Thoracic aorta (tissue), 2 donors: ENCODE data around the gene SNTG2. TPM values are rescaled to one million over a fixed set of nuclear protein-coding genes. Genes with fewer than 3 reads are reported as not detected.

Source experiments
- ATAC-seq: fragments of 150-250 bp; one replicate; pipeline ENCODE4 v1.8.0; 2017; ENCODE audit warnings: low read depth; ENCODE audit not compliant: insufficient number of reproducible peaks, low FRiP score
- DNase-seq: peaks from one replicate; pipeline ENCODE4 v3.0.0-alpha.2; 2020; ENCODE audit warnings: low spot score
- H3K27ac ChIP-seq, 2 donors: fragments of 200-600 bp; sonication (generic); 1 replicate in 1 of 2; 2 replicates in 1 of 2; pipeline ENCODE4 v1.5.1; 2016; ENCODE audit warnings: mild to moderate bottlenecking in 2 of 2, moderate library complexity in 2 of 2
- H3K27me3 ChIP-seq: fragments of 200-600 bp; sonication (generic); replicated peaks from 2 replicates; pipeline ENCODE4 v1.6.0; 2016; ENCODE audit warnings: mild to moderate bottlenecking; ENCODE audit not compliant: insufficient read depth
- H3K36me3 ChIP-seq: fragments of 200-600 bp; sonication (generic); one replicate; pipeline ENCODE4 v1.5.1; 2016
- H3K4me1 ChIP-seq, 2 donors: fragments of 200-600 bp; sonication (generic); 1 replicate in 1 of 2; 2 replicates in 1 of 2; pipeline versions ENCODE4 v1.5.1 to v1.6.0; 2016; ENCODE audit warnings: low read depth in 2 of 2, mild to moderate bottlenecking in 1 of 2; ENCODE audit not compliant: control insufficient read depth in 1 of 2
- H3K4me3 ChIP-seq: fragments of 200-600 bp; sonication (generic); 2 replicates; pipeline ENCODE4 v1.5.1; 2016; ENCODE audit warnings: mild to moderate bottlenecking
- H3K9me3 ChIP-seq: fragments of 200-600 bp; sonication (generic); 2 replicates; pipeline ENCODE4 v1.5.1; 2016
- total RNA-seq, 2 donors: library from RNA; depleted of rRNA; stranded (reverse); fragments of >200 nt; gene quantifications; one replicate each; pipeline versions ENCODE4 v1.1.0 to v1.2.3, GENCODE V29; 2016
- TF ChIP-seq, protein P1 (sequence below): fragments of 200-600 bp; sonication (generic); IDR thresholded peaks from one replicate; pipeline ENCODE4 v1.5.1; 2019; ENCODE audit warnings: antibody characterized with exemption

Gene SNTG2
- total RNA-seq, 2 donors from 2014 or later, result 8.9 to 18.6 TPM

DNA sequence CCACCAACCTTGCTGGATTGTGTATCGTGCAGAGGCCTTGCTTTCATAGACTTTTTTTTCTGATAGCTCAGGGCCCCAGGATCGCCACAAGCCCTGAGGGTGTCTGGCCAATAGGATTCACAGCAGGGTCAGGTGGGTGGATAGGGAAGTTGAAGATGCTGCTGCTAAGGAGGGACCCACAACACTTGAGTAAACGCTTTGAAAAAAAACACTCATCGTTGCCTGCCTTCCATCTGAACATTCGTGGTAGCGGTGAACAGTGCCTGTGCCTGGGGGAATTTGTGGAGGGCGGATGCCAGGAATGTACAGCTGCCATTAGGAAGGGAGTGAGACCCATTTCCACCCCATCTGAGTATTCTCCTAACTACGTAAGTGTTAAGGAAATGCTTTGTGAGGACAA, 358.0 kb downstream of the SNTG2 start:
- no peaks in the 10 kb centered on the region for H3K4me1 ChIP-seq
- no peak for DNase-seq
- no peak overlapping the region for H3K4me3 ChIP-seq
- no peaks in the 10 kb centered on the region for H3K27me3 ChIP-seq
- TF ChIP-seq, protein P1, sequence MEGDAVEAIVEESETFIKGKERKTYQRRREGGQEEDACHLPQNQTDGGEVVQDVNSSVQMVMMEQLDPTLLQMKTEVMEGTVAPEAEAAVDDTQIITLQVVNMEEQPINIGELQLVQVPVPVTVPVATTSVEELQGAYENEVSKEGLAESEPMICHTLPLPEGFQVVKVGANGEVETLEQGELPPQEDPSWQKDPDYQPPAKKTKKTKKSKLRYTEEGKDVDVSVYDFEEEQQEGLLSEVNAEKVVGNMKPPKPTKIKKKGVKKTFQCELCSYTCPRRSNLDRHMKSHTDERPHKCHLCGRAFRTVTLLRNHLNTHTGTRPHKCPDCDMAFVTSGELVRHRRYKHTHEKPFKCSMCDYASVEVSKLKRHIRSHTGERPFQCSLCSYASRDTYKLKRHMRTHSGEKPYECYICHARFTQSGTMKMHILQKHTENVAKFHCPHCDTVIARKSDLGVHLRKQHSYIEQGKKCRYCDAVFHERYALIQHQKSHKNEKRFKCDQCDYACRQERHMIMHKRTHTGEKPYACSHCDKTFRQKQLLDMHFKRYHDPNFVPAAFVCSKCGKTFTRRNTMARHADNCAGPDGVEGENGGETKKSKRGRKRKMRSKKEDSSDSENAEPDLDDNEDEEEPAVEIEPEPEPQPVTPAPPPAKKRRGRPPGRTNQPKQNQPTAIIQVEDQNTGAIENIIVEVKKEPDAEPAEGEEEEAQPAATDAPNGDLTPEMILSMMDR, result no peak
- H3K36me3 ChIP-seq, result no peaks in the 10 kb centered on the region
- H3K9me3 ChIP-seq, result no peaks in the 10 kb centered on the region
- H3K27ac ChIP-seq, result no peak overlapping the region
- no peak for ATAC-seq

DNA sequence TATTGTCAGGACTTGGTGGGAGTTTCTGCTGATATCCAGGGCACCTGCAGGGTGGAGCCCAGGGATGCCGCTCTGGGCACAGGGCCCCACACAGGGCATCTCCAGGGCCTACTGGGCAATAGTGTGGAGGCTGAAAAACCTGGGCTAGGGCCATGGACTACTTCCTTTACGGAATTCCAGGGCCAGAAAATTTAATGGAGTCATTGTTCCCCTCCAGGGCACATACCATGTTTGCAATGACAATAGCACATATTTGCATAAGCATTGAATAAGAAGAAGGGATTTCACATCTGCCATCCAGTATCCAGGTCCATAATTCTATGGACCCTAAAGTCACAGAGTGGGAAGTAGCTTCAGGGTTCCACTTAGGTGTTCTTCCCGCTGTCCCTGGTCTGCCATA, 358.9 kb downstream of the SNTG2 start:
- DNase-seq, result no peak
- no peak for ATAC-seq
- Histone ChIP-seq H3K36me3 (no peaks in the 10 kb centered on the region), H3K9me3 (no peaks in the 10 kb centered on the region), H3K27ac (no peak overlapping the region), H3K4me3 (no peak overlapping the region), H3K27me3 (no peaks in the 10 kb centered on the region), H3K4me1 (no peaks in the 10 kb centered on the region)
- TF ChIP-seq, protein P1, result no peak

DNA sequence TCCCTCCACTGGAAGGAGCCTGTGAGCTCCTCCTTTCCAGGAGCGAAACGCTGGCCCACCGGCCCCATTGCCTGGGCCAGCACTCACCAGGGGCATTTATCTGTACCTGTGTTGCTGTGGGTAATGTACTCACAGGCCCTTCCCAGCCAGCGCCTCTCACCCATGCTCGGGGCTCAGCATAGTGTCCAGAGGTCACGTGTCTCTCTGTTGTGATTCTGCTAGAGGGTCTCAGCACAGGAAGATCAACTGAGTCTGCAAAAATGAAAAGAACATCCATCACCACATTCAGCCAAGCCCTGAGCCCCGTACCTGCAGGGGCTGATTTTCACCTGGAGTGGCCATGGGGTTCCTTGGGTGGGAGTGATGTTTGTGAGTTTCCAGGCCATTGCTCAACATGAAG, 359.6 kb downstream of the SNTG2 start:
- H3K4me3 ChIP-seq, result no peak overlapping the region
- no peaks in the 10 kb centered on the region for H3K4me1 ChIP-seq
- DNase-seq (no peak), ATAC-seq (no peak)
- H3K36me3 ChIP-seq, result no peaks in the 10 kb centered on the region
- no peaks in the 10 kb centered on the region for H3K27me3 ChIP-seq
- H3K27ac ChIP-seq, result no peak overlapping the region
- no peaks in the 10 kb centered on the region for H3K9me3 ChIP-seq
- TF ChIP-seq, protein P1, result no peak

DNA sequence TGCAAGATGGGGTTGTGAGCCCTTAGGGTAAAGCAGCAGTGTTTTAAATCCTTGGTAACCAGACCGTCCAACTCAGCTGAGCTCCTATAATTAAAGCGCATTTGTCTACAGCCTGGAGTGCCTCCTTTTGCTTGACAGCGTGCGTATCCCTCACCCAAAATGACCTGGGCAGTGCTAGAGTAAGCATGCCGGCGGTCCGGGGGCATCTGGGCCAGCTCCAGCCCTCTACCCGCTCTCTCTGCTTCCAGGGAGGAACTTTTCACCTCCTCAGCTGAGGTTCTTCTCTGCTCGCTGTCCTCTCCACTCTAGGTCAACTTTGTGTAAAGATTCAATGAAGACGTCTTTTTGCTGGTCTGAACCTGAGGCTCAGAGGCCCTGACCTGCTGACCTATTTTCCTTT, 360.2 kb downstream of the SNTG2 start:
- ATAC-seq, result no peak
- TF ChIP-seq, protein P1, result no peak
- no peak overlapping the region for H3K4me3 ChIP-seq
- DNase-seq, result no peak
- no peaks in the 10 kb centered on the region for H3K36me3 ChIP-seq
- no peak overlapping the region for H3K27ac ChIP-seq
- H3K27me3 ChIP-seq, result no peaks in the 10 kb centered on the region
- H3K9me3 ChIP-seq, result no peaks in the 10 kb centered on the region
- no peaks in the 10 kb centered on the region for H3K4me1 ChIP-seq

DNA sequence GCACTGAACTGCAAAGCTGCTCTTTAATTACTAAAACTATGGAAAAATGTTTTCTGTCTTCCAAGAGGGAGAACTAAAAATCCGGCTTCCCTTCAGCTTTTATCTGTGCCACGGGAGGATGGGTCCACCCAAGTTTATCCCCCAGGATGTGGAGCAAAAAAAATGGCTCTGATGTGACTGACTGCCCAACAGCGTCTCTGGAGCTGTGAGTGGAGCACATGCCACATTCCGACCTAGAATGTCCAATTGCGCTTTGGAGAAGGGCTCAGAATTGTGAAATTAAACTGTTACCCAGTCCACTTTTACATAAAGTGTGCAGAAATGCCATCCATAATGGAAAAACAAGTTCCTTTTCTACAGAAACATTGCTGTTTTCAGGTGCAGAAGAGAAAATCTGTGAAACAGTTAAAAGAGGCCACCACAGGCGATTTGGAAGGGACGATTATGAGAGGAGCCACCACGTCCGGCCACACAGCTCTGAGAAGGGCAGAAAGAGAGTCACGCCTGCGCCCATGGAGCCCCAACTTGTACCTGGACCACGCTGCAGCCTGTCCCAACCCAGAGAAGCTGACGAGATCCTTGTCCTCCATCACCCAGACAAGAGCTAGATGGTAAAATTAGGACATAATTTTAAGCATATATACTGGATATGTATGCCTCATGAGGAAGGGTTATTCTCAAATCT, 362.7 kb downstream of the SNTG2 start:
- Histone ChIP-seq H3K4me1 (no peaks in the 10 kb centered on the region), H3K27ac (no peak overlapping the region), H3K36me3 (no peaks in the 10 kb centered on the region), H3K27me3 (no peaks in the 10 kb centered on the region), H3K4me3 (no peak overlapping the region), H3K9me3 (no peaks in the 10 kb centered on the region)
- TF ChIP-seq, protein P1, result no peak
- ATAC-seq (no peak), DNase-seq (no peak)
